Adipocyte (in vitro differentiated cells): ENCODE results near the gene KIAA1328.
"Not testable (repeated sequence)": the region's sequence is repeated elsewhere in the genome, so short reads cannot be mapped to it uniquely, and the experiment has no call there.

Experiments used
- DNase-seq: peaks from one replicate; pipeline ENCODE4 v3.0.0-alpha.2; 2015; ENCODE audit warnings: low read depth
- H3K27me3 ChIP-seq: replicated peaks from 2 replicates; pipeline ENCODE4 v1.7.0; 2013; ENCODE audit warnings: mild to moderate bottlenecking, low read length, moderate library complexity; ENCODE audit not compliant: control insufficient read depth, insufficient read depth
- H3K36me3 ChIP-seq: 2 replicates; pipeline ENCODE4 v1.7.0; 2013; ENCODE audit warnings: low read length, mild to moderate bottlenecking, moderate library complexity; ENCODE audit not compliant: control insufficient read depth, insufficient read depth, severe bottlenecking
- H3K4me1 ChIP-seq: 2 replicates; pipeline ENCODE4 v1.7.0; 2013; ENCODE audit warnings: mild to moderate bottlenecking, low read length, moderate library complexity; ENCODE audit not compliant: control insufficient read depth, insufficient read depth
- H3K4me3 ChIP-seq: 2 replicates; pipeline ENCODE4 v1.7.0; 2013; ENCODE audit warnings: mild to moderate bottlenecking, low read length, moderate library complexity
- H3K9ac ChIP-seq: 2 replicates; pipeline ENCODE4 v1.7.0; 2013; ENCODE audit warnings: mild to moderate bottlenecking, low read length, moderate library complexity
- H3K9me3 ChIP-seq: 2 replicates; pipeline ENCODE4 v1.7.0; 2013; ENCODE audit warnings: mild to moderate bottlenecking, low read length, moderate library complexity; ENCODE audit not compliant: control insufficient read depth

The KIAA1328 gene

GRCh38 chr18:36849288-36850006 lies 20.5 kb downstream of the KIAA1328 start:
- Histone ChIP-seq H3K9ac (no peak overlapping the region), H3K4me3 (no peak overlapping the region), H3K4me1 (peaks cover 9% of the 10 kb centered on the region), H3K27me3 (no peaks in the 10 kb centered on the region), H3K9me3 (no peaks in the 10 kb centered on the region), H3K36me3 (no peaks in the 10 kb centered on the region)
- DNase-seq, result peak; percentile 44

GRCh38 chr18:36850527-36851201 lies 21.7 kb downstream of the KIAA1328 start:
- no peak overlapping the region for H3K9ac ChIP-seq
- H3K4me1 ChIP-seq, result peaks cover 9% of the 10 kb centered on the region
- H3K9me3 ChIP-seq, result no peaks in the 10 kb centered on the region
- DNase-seq, result peak; percentile 80
- H3K4me3 ChIP-seq, result no peak overlapping the region
- no peaks in the 10 kb centered on the region for H3K27me3 ChIP-seq
- H3K36me3 ChIP-seq, result no peaks in the 10 kb centered on the region

- peaks cover 9% of the 10 kb centered on the region for H3K4me1 ChIP-seq
- H3K9ac ChIP-seq, result no peak overlapping the region
- no peaks in the 10 kb centered on the region for H3K9me3 ChIP-seq
- H3K36me3 ChIP-seq, result no peaks in the 10 kb centered on the region
- no peaks in the 10 kb centered on the region for H3K27me3 ChIP-seq
- no peak for DNase-seq
- no peak overlapping the region for H3K4me3 ChIP-seq
These were observed 22.3 kb downstream of the KIAA1328 start for GRCh38 chr18:36851202-36851590.

- no peak for DNase-seq
- no peaks in the 10 kb centered on the region for H3K36me3 ChIP-seq
- H3K9me3 ChIP-seq, result no peaks in the 10 kb centered on the region
- no peak overlapping the region for H3K4me3 ChIP-seq
- H3K4me1 ChIP-seq, result no peaks in the 10 kb centered on the region
- no peak overlapping the region for H3K9ac ChIP-seq
- H3K27me3 ChIP-seq, result no peaks in the 10 kb centered on the region
These were observed 27.9 kb downstream of the KIAA1328 start for GRCh38 chr18:36856815-36857214.

- DNase-seq, result no peak
- H3K36me3 ChIP-seq, result no peaks in the 10 kb centered on the region
- no peaks in the 10 kb centered on the region for H3K27me3 ChIP-seq
- no peaks in the 10 kb centered on the region for H3K4me1 ChIP-seq
- no peaks in the 10 kb centered on the region for H3K9me3 ChIP-seq
- no peak overlapping the region for H3K4me3 ChIP-seq
- no peak overlapping the region for H3K9ac ChIP-seq
These were observed 33.3 kb downstream of the KIAA1328 start for GRCh38 chr18:36862182-36862581.

GRCh38 chr18:36867056-36867455 lies 38.1 kb downstream of the KIAA1328 start:
- no peaks in the 10 kb centered on the region for H3K9me3 ChIP-seq
- H3K27me3 ChIP-seq, result no peaks in the 10 kb centered on the region
- no peaks in the 10 kb centered on the region for H3K4me1 ChIP-seq
- H3K36me3 ChIP-seq, result no peaks in the 10 kb centered on the region
- H3K9ac ChIP-seq, result no peak overlapping the region
- no peak for DNase-seq
- H3K4me3 ChIP-seq, result no peak overlapping the region

- H3K4me1 ChIP-seq, result no peaks in the 10 kb centered on the region
- no peak overlapping the region for H3K4me3 ChIP-seq
- no peak overlapping the region for H3K9ac ChIP-seq
- H3K36me3 ChIP-seq, result no peaks in the 10 kb centered on the region
- H3K9me3 ChIP-seq, result no peaks in the 10 kb centered on the region
- no peaks in the 10 kb centered on the region for H3K27me3 ChIP-seq
- no peak for DNase-seq
These were observed 42.9 kb downstream of the KIAA1328 start for GRCh38 chr18:36871801-36872200.

- H3K9me3 ChIP-seq, result no peaks in the 10 kb centered on the region
- DNase-seq, result no peak
- H3K9ac ChIP-seq, result no peak overlapping the region
- no peaks in the 10 kb centered on the region for H3K4me1 ChIP-seq
- H3K4me3 ChIP-seq, result no peak overlapping the region
- H3K36me3 ChIP-seq, result no peaks in the 10 kb centered on the region
- no peaks in the 10 kb centered on the region for H3K27me3 ChIP-seq
These were observed 43.4 kb downstream of the KIAA1328 start for GRCh38 chr18:36872329-36872728.

GRCh38 chr18:36873826-36874225 lies 44.9 kb downstream of the KIAA1328 start:
- not testable (repeated sequence) for H3K9me3 ChIP-seq, H3K27me3 ChIP-seq, H3K9ac ChIP-seq, H3K4me1 ChIP-seq, H3K36me3 ChIP-seq, DNase-seq, H3K4me3 ChIP-seq

GRCh38 chr18:36879796-36880195 lies 50.9 kb downstream of the KIAA1328 start:
- not testable (repeated sequence) for H3K4me1 ChIP-seq, H3K9me3 ChIP-seq, H3K27me3 ChIP-seq, H3K36me3 ChIP-seq, H3K4me3 ChIP-seq, H3K9ac ChIP-seq, DNase-seq

GRCh38 chr18:36885981-36886380 lies 57.1 kb downstream of the KIAA1328 start:
- no peaks in the 10 kb centered on the region for H3K36me3 ChIP-seq
- no peaks in the 10 kb centered on the region for H3K9me3 ChIP-seq
- H3K4me3 ChIP-seq, result no peak overlapping the region
- H3K27me3 ChIP-seq, result no peaks in the 10 kb centered on the region
- no peaks in the 10 kb centered on the region for H3K4me1 ChIP-seq
- DNase-seq, result no peak
- no peak overlapping the region for H3K9ac ChIP-seq
